GM18507 (cell line): ENCODE results near the gene CAMK2D.
"Not testable (repeated sequence)": the region's sequence is repeated elsewhere in the genome, so short reads cannot be mapped to it uniquely, and the experiment has no call there.

Source experiments
- DNase-seq: peaks from one replicate; pipeline ENCODE4 v3.0.0; 2011; ENCODE audit warnings: low read depth; ENCODE audit not compliant: insufficient read length; ENCODE audit errors: extremely low spot score
- FAIRE-seq: peaks from 2 replicates; lab custom pipeline; 2011; peaks lifted over from hg19 to GRCh38; lab: Jason Lieb, UNC

CAMK2D gene

DNA sequence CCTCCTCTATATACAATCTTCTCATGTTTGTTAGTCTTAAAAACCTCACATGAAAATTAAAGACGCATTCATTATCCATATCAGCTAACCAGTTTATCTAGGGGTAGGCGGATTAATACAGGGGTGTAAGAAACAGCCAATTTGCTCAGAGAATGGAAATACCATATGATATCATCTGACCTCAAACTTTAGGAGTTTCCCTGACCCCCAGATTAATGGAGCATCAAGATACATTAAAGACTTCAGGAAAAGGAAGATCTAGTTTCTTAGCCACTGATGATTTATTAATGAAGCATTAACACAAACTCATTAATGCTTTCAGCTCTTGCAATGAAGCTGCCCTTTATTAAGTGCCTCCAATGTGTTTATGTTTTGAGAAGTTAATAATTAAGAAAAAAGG is 67.5 kb downstream of the CAMK2D start:
- FAIRE-seq, result no peak
- DNase-seq, result no peak

DNA sequence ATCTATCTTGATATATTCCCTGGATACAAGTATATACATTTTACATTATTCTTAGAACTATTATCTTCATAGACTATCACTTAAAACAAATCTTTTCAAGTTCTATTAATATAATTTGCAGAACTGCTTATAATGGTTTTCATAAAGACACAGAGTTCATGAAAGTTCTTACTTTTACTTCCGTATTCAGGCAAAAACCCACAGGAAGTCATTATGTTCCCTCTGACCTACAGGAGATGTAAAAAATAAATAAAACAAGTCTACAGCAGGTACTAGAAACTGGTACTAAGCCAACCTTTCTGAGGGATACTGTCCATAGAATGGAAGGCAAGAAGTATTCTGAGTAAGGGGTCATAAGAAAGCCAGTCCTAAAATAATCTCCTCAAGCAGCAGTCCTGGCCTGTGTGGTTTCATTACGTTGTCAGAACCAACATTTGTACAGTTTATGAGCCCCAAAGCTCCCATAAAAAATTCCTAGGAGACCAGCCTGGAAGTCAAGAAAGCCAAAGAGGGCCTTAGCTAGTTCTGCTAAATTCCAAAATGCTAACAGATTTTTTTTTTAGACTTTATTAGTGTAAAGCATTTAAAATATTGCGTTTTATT is 68.6 kb downstream of the CAMK2D start:
- FAIRE-seq (peak; percentile 62), DNase-seq (no peak)

DNA sequence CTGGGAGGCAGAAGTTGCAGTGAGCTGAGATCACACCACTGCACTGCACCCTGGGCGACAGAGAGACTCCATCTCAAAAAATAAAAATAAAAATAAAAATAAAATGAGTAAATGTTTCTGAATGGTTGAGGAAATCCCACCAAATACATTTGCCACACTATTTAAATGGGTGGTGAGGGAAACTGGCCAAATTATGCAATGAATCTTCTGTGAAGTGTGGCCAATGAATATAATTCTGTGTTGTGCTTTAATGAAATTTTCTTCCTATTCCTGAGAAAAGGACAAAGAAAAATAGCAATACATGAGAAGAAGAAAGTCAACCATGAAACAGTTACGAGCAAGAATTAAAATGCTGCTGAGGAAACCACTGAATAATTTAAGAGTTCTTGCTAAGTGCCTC is 69.9 kb downstream of the CAMK2D start:
- FAIRE-seq, result no peak
- DNase-seq, result no peak

DNA sequence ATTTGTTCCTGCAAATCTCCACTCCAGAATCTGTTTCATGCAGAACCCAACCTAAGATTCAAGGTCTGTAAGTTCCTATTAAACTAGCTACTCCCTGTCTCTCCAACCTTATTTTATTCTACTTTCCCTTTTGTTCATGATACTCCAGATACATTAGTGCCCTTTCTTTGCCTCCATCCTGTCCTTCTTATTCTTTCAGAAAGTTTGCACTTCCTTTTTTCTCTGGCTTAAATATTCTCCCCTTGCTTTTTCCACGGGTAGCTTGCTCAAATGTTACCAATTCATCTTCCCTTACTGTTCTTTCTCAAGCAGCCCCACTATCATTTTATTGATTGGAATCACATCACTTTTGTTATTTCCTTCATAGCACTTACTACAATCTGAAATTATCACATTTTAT is 72.1 kb downstream of the CAMK2D start:
- DNase-seq (no peak), FAIRE-seq (peak; percentile 33)

DNA sequence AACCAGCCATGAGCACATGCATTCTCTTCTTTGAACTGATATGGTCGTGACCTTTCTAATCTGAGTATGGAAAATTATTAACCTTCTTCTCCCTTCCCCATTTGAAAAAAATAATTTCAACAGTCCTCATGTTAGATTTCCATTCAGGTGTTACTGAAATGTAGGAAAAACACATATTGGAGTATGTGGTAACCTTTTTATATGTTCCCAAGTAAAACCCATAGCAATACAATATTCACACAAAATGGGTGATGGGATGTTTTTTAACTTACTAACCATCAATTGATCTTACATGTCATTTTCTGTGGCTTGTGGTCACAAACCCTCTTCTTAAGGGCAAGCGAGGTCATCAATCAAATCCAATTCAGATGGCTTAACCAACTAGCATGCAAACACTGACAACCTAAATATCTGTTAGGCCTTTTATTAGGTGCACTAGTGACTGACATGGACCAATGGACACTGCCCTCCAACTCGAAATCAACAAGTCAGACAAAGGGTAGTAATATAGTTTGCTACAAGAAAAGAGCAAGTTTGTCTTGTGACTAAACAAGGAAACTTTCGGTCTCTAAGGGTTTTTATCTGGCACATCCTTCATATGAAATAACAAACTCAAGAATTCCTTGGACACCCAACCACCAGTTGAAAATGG is 74.3 kb downstream of the CAMK2D start:
- peak; percentile 68 for FAIRE-seq
- DNase-seq, result no peak

DNA sequence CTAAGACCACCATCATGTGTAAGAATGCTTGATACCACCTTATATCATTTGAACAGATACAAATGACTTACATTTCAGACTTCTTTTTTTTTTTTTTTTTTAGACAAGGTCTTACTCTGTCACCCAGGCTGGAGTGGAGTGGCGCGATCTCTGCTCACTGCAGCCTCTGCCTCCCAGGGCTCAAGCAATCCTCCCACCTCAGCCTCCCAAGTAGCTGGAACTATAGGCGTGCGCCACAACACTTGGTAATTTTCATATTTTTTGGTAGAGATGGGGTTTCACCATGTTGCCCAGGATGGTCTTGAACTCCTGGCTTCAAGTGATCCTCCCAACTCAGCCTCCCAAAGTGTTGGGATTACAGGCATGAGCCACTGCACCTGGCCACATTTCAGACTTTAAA is 76.4 kb downstream of the CAMK2D start:
- FAIRE-seq, result not testable (repeated sequence)

DNA sequence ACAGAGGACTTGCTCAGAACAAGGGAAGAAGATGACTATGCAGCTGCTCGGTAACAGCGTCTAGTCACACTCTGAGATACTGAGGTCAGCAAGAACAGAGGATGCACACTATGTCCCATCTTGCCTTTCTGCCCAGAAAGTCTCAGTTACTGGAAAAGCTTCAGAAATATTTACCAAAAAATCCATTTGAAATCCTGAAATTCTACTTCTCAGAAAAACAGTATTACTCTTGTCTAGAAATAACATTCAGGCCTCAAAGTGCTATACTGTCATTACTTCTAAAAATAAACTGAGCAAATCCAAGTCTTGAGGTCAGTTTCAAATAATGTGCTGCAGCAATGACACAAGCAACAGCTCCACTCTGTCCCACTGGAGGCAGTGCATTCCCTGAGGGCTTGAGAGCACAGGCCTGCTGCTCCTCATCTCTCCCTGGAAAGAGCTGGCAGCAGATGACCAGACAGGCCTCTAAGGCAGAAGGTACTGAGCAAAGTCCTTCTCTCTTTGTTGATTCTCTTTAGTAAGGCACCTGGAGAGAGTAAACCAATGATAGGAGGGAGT is 76.9 kb downstream of the CAMK2D start:
- FAIRE-seq (peak; percentile 21), DNase-seq (no peak)

More for the DNA sequence above, 76.4 kb downstream of the CAMK2D start:
- DNase-seq, result not testable (repeated sequence)

DNA sequence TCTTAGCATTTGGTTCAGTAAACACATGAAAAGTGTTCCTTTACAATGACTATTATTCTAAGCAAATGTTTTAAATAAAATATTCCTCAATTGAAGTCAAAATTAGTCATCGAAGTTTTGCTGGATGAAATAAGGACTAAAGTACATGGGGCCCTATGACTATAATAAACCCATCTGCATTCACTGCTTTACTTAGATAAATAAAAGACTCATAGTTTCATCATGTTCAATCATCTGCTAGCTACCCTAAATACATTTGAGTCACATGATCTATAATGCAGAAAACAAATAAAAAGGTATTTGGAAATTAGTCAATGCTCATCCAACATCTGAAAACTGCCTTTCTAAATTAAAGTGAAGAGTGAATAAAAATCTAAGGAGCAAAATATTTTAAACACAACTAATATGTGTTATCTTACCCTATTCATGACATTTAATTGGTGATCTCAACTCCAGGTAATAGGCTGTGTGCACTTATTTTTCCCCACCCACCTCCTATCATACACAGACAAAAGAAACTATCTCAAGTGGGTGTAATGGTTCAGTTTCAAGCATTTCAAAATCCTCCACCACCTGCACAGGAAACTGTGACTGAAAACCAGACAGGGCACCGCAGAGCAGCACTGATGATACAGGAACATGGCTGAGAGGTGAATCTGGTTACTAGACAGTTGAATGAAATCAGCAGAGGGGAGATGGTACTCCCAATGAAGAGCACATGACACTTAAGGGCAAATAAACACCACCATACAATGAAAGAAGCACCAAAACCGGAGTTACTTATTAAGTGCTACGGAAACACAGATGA is 78.6 kb downstream of the CAMK2D start:
- FAIRE-seq, result peak; percentile 95
- DNase-seq, result peak; percentile 43

DNA sequence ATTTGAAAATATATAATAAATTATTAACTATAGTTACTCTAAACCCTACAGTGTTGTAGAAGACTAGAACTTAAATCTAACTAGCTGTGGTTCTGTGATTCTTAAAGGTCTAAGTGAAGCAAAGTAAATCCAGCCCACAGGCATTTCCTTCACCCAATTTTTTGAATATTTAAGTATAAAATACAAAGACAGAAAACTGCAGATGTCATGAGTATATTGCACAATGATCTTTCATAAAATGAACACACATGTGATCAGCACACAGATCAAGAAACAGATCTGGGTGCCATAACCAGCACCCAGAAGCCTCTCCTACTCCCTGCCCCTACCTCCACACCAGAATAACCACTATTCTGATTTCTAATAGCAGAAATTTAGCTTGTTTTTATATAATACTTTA is 82.9 kb downstream of the CAMK2D start:
- no peak for FAIRE-seq
- DNase-seq, result no peak

DNA sequence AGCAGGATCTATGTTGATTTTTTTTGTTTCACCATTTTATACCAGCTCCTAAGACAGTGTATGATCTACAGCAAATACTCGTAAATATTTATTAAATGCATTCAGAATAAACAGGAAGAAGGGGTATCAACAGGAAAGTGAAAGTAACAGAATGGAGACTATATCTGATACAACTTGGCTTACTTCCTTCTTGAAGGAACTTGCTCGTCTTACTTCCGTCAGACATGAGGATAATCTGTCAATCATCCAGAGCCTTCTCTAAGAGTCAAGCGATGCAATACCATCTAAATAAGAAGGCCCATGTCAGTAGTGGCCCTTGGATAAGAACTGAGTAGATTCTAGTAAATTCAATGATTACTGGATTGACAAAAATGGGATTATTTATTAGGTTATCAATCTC is 84.2 kb downstream of the CAMK2D start:
- FAIRE-seq, result peak; percentile 12

DNA sequence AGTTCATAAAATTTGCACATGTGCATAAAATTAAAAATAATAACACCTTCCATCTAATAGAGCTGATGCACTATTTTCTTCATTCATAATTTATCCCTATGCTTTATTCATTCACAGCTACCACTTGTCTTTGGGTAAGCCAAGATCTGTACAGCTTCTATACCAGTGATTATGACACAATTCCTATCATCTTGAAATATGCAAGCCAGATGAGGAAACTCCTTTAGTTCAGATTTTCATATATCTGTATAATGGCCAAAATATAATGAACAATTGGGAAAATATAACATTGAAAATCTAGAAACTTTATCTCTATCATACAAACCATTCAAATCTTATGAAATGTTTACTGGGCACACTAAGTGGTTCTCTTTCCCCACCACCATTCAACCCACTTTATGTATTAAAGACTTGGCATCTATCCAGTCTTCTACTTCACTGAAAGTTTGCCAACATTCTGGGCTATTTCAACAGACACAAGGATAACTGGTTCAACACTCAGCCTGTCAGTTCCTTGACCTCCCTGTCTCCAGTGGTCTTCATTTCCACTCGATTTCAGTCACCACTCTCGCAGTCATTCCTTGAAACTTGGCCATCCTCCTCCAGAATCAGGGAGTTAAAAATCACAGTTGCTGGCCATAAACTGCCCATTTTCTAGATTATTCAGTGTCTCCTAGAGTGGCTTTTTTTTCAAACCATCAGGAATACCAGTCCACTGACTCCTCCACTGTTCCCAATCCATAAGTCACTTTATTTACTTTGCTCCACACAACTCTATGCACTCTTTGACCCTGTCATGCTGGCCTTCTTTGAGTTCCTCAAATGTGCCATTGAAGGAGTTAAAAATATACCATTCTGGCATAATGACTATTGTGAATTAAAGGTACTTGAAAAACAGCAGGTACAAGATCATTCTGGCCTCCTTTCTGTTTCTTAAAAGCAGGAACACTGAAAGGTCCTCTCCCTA is 85.5 kb downstream of the CAMK2D start:
- DNase-seq, result no peak
- no peak for FAIRE-seq

More for the DNA sequence above, 84.2 kb downstream of the CAMK2D start:
- no peak for DNase-seq

DNA sequence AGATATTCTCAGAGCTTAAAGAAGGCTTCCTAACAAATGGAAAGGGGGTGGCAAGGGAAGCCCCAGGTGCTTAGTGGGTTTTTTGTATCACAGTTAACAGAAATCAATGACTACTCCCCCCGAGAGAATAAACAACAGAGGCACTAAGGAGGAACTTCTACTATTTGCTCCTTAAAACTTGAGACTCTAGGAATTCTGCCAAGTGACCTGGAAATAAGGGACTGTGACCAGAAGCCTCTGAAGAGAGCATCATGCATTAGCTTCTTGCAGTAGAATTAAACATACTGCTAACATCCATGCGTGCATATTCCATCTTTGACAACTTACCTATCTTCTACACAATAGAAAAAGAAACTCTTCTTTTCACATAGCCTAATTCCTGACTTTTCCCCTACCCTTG is 86.8 kb downstream of the CAMK2D start:
- DNase-seq (no peak), FAIRE-seq (no peak)

DNA sequence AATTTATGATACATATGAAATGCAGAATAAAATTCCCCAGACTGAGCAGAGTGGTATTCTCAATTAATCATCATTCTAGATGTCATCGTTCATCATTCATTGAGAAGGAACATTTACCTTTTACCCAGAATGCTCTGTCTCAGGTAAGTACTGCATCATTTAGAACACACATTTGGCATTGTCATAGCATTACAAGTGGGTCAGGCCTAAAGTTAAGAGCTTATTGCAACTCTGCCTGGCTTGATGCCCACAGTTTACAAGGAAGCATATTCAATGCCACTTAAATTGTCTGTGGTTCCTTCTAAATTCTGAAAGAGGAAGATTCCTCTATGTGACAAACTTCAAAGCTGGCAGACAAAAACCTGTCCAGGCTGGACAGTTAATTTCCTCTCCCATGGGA is 87.3 kb downstream of the CAMK2D start:
- FAIRE-seq (no peak), DNase-seq (no peak)

DNA sequence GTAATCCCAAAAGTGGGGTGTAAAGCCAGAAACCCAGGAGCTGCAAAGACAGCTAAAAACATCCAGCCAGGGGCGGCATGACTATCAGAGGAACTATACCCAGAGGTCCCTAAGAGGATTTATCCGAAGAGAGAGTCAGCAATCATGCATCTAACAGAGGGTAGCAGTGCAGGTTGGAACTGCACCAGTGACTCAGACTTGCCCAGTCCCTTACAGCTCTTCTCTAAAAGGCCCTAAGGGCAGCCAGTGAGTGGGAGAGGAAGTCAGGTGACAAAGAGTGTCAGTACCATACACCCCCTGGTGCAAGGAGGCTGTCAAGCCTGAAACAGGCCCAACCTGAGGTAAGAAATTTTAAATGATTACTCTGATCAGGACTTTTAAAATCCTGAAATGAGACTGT is 88.1 kb downstream of the CAMK2D start:
- FAIRE-seq, result peak; percentile 64
- no peak for DNase-seq

DNA sequence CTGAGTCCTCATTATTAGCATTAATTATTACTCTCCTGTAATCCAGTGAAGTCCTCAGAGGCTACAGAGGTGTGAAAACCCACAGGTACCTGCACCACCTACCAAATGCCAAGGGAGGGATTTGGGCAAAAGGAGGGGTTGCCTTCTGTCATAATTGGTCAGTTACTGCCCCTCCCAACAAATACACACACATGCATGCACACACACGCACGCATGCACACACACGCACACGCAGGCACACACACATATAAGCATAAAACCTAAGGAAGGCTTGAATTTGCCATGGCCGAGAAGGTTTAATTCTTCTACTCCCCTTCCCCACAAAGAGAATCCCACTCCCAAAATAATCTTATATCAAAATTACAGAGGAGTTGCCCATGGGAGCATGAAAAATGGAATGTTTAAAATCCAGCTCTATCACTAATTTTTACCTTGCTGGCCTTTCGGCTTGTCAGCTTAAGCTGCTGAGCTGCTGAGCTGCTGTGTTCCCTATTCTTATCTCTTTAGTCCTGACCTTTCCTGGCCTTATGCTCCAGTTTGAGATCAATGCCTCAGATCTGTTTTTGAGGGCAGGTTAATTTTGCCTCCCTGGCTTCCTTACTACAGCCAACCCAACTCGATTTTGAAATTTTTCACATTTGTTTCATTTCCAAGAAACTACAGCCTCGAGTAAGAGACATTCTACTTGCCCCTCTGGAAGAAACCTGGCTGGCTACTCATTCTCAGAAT is 95.0 kb downstream of the CAMK2D start:
- FAIRE-seq, result no peak
- DNase-seq, result no peak

DNA sequence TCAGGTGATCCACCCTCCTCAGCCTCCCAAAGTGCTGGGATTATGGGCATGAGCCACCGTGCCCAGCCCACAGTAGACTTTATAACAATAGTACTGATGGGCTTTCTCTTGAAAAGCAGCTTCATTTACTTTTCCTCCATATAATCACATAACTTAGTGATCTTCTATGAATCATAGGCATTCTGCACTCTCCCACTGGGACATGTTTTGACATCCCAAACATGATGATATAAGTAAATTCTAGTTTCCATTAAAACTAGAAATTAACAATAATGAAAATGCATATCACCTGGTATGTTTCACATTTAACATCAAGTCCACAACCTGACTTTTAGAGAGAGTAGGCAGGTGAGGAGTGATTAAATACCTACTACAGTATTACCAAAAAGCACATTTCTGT is 96.5 kb downstream of the CAMK2D start:
- DNase-seq, result no peak
- FAIRE-seq, result no peak

DNA sequence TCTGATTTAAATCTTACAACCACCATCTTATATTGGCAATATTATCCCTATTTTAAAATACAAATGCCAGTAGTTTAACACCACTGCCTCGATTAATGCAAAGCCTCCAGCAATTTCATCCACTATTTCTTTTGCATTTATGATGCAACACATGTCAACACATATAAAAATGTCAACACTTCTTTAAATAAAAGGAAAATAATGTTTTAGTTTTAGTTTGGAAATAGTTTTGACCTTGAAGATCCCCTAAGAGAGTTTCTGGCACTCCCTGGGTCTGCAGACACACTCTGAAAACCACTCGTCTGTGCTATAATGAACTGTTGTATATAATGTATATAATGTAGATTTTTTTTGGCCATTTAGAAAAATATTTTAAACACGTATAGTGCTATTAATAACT is 99.0 kb downstream of the CAMK2D start:
- FAIRE-seq (no peak), DNase-seq (no peak)

DNA sequence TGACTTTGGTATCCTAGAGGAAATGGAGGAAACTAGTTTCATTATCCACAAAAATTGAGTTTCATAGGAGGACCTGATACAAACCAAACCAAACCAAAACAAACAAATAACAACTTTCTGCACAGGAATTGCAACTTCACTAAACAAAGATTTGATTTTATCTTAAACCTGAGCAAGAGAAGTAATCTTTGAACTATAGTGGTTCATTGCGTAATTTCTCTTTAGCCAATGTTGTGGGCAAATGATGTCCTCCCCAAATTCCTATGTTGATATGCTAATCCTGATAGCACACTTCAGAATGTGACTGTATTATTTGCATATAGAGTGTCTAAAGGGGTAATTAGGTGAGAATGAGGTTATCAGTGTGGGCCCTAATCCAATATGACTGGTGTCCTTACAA is 102.4 kb downstream of the CAMK2D start:
- no peak for DNase-seq
- FAIRE-seq, result peak; percentile 24
